Prostate gland (tissue), 2 donors: Measurements from ENCODE around the gene CD38. TPM values are rescaled to one million over a fixed set of nuclear protein-coding genes. Genes with fewer than 3 reads are reported as not detected.

Experiments used
- DNase-seq: peaks from one replicate; pipeline ENCODE4 v3.0.0-alpha.2; 2019; ENCODE audit warnings: low spot score
- H3K27ac ChIP-seq, 2 donors: fragments of 200-600 bp; sonication (generic); 2 replicates each; pipeline ENCODE4 v1.5.1; 2017 to 2019
- H3K27me3 ChIP-seq: fragments of 200-600 bp; sonication (generic); replicated peaks from 2 replicates; pipeline ENCODE4 v1.5.1; 2019; ENCODE audit not compliant: insufficient read depth
- H3K36me3 ChIP-seq, 2 donors: fragments of 200-600 bp; sonication (generic); 1 replicate in 1 of 2; 2 replicates in 1 of 2; pipeline versions ENCODE4 v1.5.1 to v1.8.1; 2017 to 2019
- H3K4me1 ChIP-seq: fragments of 200-600 bp; sonication (generic); replicated peaks from 2 replicates; pipeline ENCODE4 v1.5.1; 2019
- H3K4me3 ChIP-seq, 2 donors: fragments of 200-600 bp; sonication (generic); 2 replicates each; pipeline ENCODE4 v1.5.1; 2017 to 2019
- H3K9me3 ChIP-seq: fragments of 200-600 bp; sonication (generic); 2 replicates; pipeline ENCODE4 v1.5.1; 2017
- CTCF ChIP-seq, 4 experiments: fragments of 200-600 bp in 2 of 4; fragments of 450-650 bp in 2 of 4; sonication (generic) in 2 of 4; IDR thresholded peaks; 1 replicate in 3 of 4; 2 replicates in 1 of 4; pipeline ENCODE4 v1.5.1; 2016 to 2019; ENCODE audit warnings: antibody characterized with exemption in 4 of 4, mild to moderate bottlenecking in 2 of 4, moderate library complexity in 2 of 4
- POLR2A ChIP-seq: fragments of 450-650 bp; IDR thresholded peaks from one replicate; pipeline ENCODE4 v1.6.1; 2016; ENCODE audit warnings: antibody characterized with exemption, mild to moderate bottlenecking
- POLR2AphosphoS5 ChIP-seq: sonication (generic); formaldehyde crosslinking; IDR thresholded peaks from one replicate; pipeline ENCODE4 v1.6.1; 2017; ENCODE audit warnings: antibody characterized with exemption
- WGBS: methylation state at CpG from one replicate; pipeline ENCODE4 v1.1.5; 2018; 5-methylcytosine and 5-hydroxymethylcytosine counted together
- intact Hi-C: fragments of 100-400 bp; cut with DNase I; formaldehyde crosslinking; loops from one replicate; pipeline ENCODE4 v1.14.2; 2022
- total RNA-seq, 2 donors: library from RNA; depleted of rRNA; stranded (reverse); fragments of >200 nt; gene quantifications; one replicate each; pipeline ENCODE4 v1.1.0, GENCODE V29; 2016

CD38 gene
- total RNA-seq, 2 donors from 2014 or later, result 4.6 to 9.9 TPM

DNA sequence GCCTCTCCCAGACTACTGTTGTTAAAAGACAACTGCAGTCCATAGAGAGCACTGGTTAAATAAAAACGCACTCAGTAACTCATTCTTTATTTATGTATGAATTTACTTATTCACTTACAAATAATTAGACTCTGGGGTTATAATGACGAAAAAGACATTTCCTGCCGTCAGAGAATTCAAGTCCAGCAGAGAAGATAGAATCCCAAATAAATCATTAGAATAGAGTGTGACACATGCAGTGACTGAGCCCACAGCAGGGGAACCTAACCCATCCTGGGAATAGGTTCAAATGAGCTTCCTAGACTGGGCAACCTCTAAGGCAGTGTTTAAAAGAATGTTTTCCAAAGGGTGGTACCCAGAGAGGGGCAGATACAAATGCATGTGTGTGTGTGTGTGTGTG is 106.5 kb downstream of the CD38 start:
- no peaks in the 10 kb centered on the region for H3K9me3 ChIP-seq
- intact Hi-C loops, result loop anchor here (5.0 kb wide), 2 partner anchors 118 to 383 kb away; no protein-coding TSS in a partner anchor
- DNase-seq, result no peak
- no peak overlapping the region for H3K4me3 ChIP-seq
- WGBS, result 68% methylated on average over 3 of the region's 3 CpGs
- H3K36me3 ChIP-seq, result no peaks in the 10 kb centered on the region
- H3K27ac ChIP-seq, result no peak overlapping the region
- H3K4me1 ChIP-seq, result no peaks in the 10 kb centered on the region
- no peak for TF ChIP-seq CTCF (IDR thresholded peaks at IDR 0.05)
- TF ChIP-seq POLR2AphosphoS5, result no peak
- TF ChIP-seq POLR2A, result no peak
- no peaks in the 10 kb centered on the region for H3K27me3 ChIP-seq

GRCh38 chr4:15885422-15885821 is 107.3 kb downstream of the CD38 start:
- TF ChIP-seq POLR2A (no peak), POLR2AphosphoS5 (no peak), CTCF (IDR thresholded peaks at IDR 0.05) (no peak)
- intact Hi-C loops, result no loop called here

DNA sequence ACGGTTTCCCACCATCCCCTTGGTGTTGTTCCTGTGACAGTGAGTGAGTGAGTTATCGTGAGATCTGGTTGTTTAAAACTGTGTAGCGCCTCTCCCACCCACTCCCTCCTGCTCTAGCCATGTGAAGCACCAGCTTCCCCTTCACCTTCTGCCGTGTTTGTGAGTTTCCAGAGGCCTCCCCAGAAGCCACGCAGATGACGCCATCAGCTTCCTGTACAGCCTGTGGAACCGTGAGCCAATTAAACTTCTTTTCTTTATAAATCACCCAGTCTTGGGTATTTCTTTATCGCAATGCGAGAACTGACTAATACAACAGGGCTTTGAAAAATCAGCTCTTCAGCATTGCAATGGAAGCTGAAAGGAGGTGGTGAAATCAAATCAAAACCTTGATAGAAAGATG is 110.4 kb downstream of the CD38 start:
- Histone ChIP-seq H3K4me1 (no peaks in the 10 kb centered on the region), H3K27ac (no peak overlapping the region), H3K27me3 (no peaks in the 10 kb centered on the region), H3K36me3 (no peaks in the 10 kb centered on the region), H3K4me3 (no peak overlapping the region), H3K9me3 (no peaks in the 10 kb centered on the region)
- no peak for DNase-seq
- no peak for TF ChIP-seq POLR2A
- no peak for TF ChIP-seq CTCF (IDR thresholded peaks at IDR 0.05)
- no peak for TF ChIP-seq POLR2AphosphoS5
- intact Hi-C loops, result no loop called here
- WGBS, result 82% methylated on average over 9 of the region's 9 CpGs

More at GRCh38 chr4:15885422-15885821, 107.3 kb downstream of the CD38 start:
- Histone ChIP-seq H3K27me3 (no peaks in the 10 kb centered on the region), H3K27ac (no peak overlapping the region), H3K36me3 (no peaks in the 10 kb centered on the region), H3K4me3 (no peak overlapping the region), H3K9me3 (no peaks in the 10 kb centered on the region), H3K4me1 (no peaks in the 10 kb centered on the region)
- WGBS, result 72% methylated on average over 7 of the region's 7 CpGs
- DNase-seq, result no peak

- Histone ChIP-seq H3K27ac (no peak overlapping the region), H3K4me1 (no peaks in the 10 kb centered on the region), H3K36me3 (no peaks in the 10 kb centered on the region), H3K27me3 (no peaks in the 10 kb centered on the region), H3K4me3 (no peak overlapping the region), H3K9me3 (no peaks in the 10 kb centered on the region)
- 93% methylated on average over 4 of the region's 4 CpGs for WGBS
- TF ChIP-seq CTCF (IDR thresholded peaks at IDR 0.05) (no peak), POLR2A (no peak), POLR2AphosphoS5 (no peak)
- DNase-seq, result no peak
- intact Hi-C loops, result no loop called here
These were observed 112.2 kb downstream of the CD38 start for GRCh38 chr4:15890246-15890829.

- no peak for TF ChIP-seq POLR2AphosphoS5
- TF ChIP-seq POLR2A, result no peak
- no peak for TF ChIP-seq CTCF (IDR thresholded peaks at IDR 0.05)
- H3K27me3 ChIP-seq, result no peaks in the 10 kb centered on the region
- intact Hi-C loops, result no loop called here
- H3K4me1 ChIP-seq, result no peaks in the 10 kb centered on the region
- H3K4me3 ChIP-seq, result no peak overlapping the region
- 27% methylated on average over 4 of the region's 4 CpGs for WGBS
- no peaks in the 10 kb centered on the region for H3K36me3 ChIP-seq
- H3K27ac ChIP-seq, result no peak overlapping the region
- no peaks in the 10 kb centered on the region for H3K9me3 ChIP-seq
- no peak for DNase-seq
These were observed 113.2 kb downstream of the CD38 start for GRCh38 chr4:15891312-15891711.
